Kasumi-1 (cell line): ENCODE data around the gene CACNB2.

Source experiments
- DNase-seq, 2 experiments: peaks; one replicate each; lab custom pipeline; 2025; lab: John Stamatoyannopoulos, UW

The CACNB2 gene

GRCh38 chr10:18514537-18514936 lies 374.3 kb downstream of the CACNB2 start:
- DNase-seq = no peak

- DNase-seq = no peak
Measured at GRCh38 chr10:18516851-18517250, 376.6 kb downstream of the CACNB2 start.

- no peak for DNase-seq
Measured at GRCh38 chr10:18523025-18523424, 382.8 kb downstream of the CACNB2 start.

GRCh38 chr10:18523858-18524257 lies 383.6 kb downstream of the CACNB2 start:
- DNase-seq = no peak

- no peak for DNase-seq
Measured at GRCh38 chr10:18527687-18528086, 387.5 kb downstream of the CACNB2 start.

- no peak for DNase-seq
Measured at GRCh38 chr10:18528292-18528691, 388.1 kb downstream of the CACNB2 start.

GRCh38 chr10:18532881-18533535 lies 392.8 kb downstream of the CACNB2 start:
- DNase-seq = no peak

GRCh38 chr10:18533896-18534295 lies 393.7 kb downstream of the CACNB2 start:
- DNase-seq = no peak

- no peak for DNase-seq
Measured at GRCh38 chr10:18539335-18539734, 399.1 kb downstream of the CACNB2 start.

GRCh38 chr10:18540195-18540594 lies 400.0 kb downstream of the CACNB2 start:
- DNase-seq = no peak

GRCh38 chr10:18542832-18543231 lies 402.6 kb downstream of the CACNB2 start:
- no peak for DNase-seq

- DNase-seq = no peak
Measured at GRCh38 chr10:18545621-18546305, 405.5 kb downstream of the CACNB2 start.

GRCh38 chr10:18549105-18549504 lies 408.9 kb downstream of the CACNB2 start:
- DNase-seq = no peak

GRCh38 chr10:18551473-18551872 lies 411.2 kb downstream of the CACNB2 start:
- no peak for DNase-seq

- DNase-seq = no peak
Measured at GRCh38 chr10:18554479-18554878, 414.3 kb downstream of the CACNB2 start.

- no peak for DNase-seq
Measured at GRCh38 chr10:18556522-18557147, 416.4 kb downstream of the CACNB2 start.

- DNase-seq = no peak
Measured at GRCh38 chr10:18557960-18558359, 417.7 kb downstream of the CACNB2 start.

- DNase-seq = no peak
Measured at GRCh38 chr10:18561861-18562551, 421.8 kb downstream of the CACNB2 start.

- DNase-seq = no peak
Measured at GRCh38 chr10:18563003-18563726, 422.9 kb downstream of the CACNB2 start.

GRCh38 chr10:18565006-18565405 lies 424.8 kb downstream of the CACNB2 start:
- DNase-seq = no peak

GRCh38 chr10:18566177-18566576 lies 426.0 kb downstream of the CACNB2 start:
- DNase-seq = no peak

GRCh38 chr10:18567343-18567856 lies 427.2 kb downstream of the CACNB2 start:
- no peak for DNase-seq
